Measurements from ENCODE around the gene KLK8. TPM values are rescaled to one million over a fixed set of nuclear protein-coding genes. Genes with fewer than 3 reads are reported as not detected.

Gene KLK8
- total and polyA plus RNA-seq, 2 experiments from 2014 or later = 4.9 to 14.6 TPM

- no peaks in the 10 kb centered on the region for H4K20me1 ChIP-seq (replicated peaks; ENCODE audit: insufficient read depth)
- ATAC-seq = no peak
- H3K36me3 ChIP-seq (ENCODE audit: insufficient read depth) = no peaks in the 10 kb centered on the region
- no peak overlapping the region for H2AFZ ChIP-seq
- no peaks in the 10 kb centered on the region for H3F3A ChIP-seq (replicated peaks; ENCODE audit: low read depth)
- Mint-ChIP-seq H3K36me3 (ENCODE audit: low read depth) (peaks cover 7% of the 10 kb centered on the region; the same call in 2 of the 3 replicates), H3K27me3 (ENCODE audit: insufficient read depth, low read depth, poor library complexity) (peaks cover 12% of the 10 kb centered on the region), H3K9me3 (peaks cover 35% of the 10 kb centered on the region), H3K4me1 (peaks cover 6% of the 10 kb centered on the region), H3K27ac (no peak overlapping the region), H3K4me3 (no peak overlapping the region)
- no peak overlapping the region for H3K27ac ChIP-seq (ENCODE audit: low read depth)
- TF ChIP-seq ZNF114 (CRISPR knock-in tag; IDR thresholded peaks at IDR 0.05) (no peak), CTCF (conservative IDR thresholded peaks at IDR 0.05; ENCODE audit: low read depth in 2 of 2) (no peak), ETS1 (IDR thresholded peaks at IDR 0.05) (no peak), NANOG (IDR thresholded peaks at IDR 0.05; ENCODE audit: borderline replicate concordance) (no peak), ZNF331 (CRISPR knock-in tag; IDR thresholded peaks at IDR 0.05; ENCODE audit: low read depth) (no peak), EZH2 (IDR thresholded peaks at IDR 0.05; ENCODE audit: low read depth, unreplicated experiment) (no peak), EZH2phosphoT487 (IDR thresholded peaks at IDR 0.05; ENCODE audit: unreplicated experiment) (no peak), REST (IDR thresholded peaks at IDR 0.05; ENCODE audit: unreplicated experiment) (no peak), ZNF462 (CRISPR knock-in tag; IDR thresholded peaks at IDR 0.05) (no peak), CREB1 (CRISPR knock-in tag; IDR thresholded peaks at IDR 0.05; ENCODE audit: low read depth) (no peak), JUNB (IDR thresholded peaks at IDR 0.05; ENCODE audit: unreplicated experiment) (no peak), POLR2AphosphoS5 (IDR thresholded peaks at IDR 0.05; ENCODE audit: low read depth) (no peak), STAT1 (IDR thresholded peaks at IDR 0.05; ENCODE audit: unreplicated experiment) (no peak)
- H3K9me2 ChIP-seq (ENCODE audit: insufficient read depth) = peaks cover under 1% of the 10 kb centered on the region; the same call in 1 of the 2 replicates
- H3K27me3 ChIP-seq (ENCODE audit: insufficient read depth) = no peaks in the 10 kb centered on the region
- peaks cover 9% of the 10 kb centered on the region; the same call in 1 of the 2 replicates for H3K4me1 ChIP-seq (ENCODE audit: insufficient read depth)
- no peak overlapping the region for H3K4me3 ChIP-seq
- no peaks in the 10 kb centered on the region for H3K79me2 ChIP-seq (replicated peaks; ENCODE audit: insufficient read depth)
- no peak for DNase-seq (ENCODE audit: low spot score)
- no peak overlapping the region for H3K4me2 ChIP-seq
These were observed 43.8 kb downstream of the KLK8 start for GRCh38 chr19:50957587-50957986.

All from GM23338 (cell line).